Fibroblast of lung (primary cell): ENCODE results near the gene PPFIA2.

Experiments
- EZH2 ChIP-seq: IDR thresholded peaks from 2 replicates; pipeline ENCODE4 v1.5.1; 2012; ENCODE audit warnings: low read length, control low read depth, mild to moderate bottlenecking; ENCODE audit errors: missing control alignments
- TF ChIP-seq, protein P1 (sequence below), 2 donors: IDR thresholded peaks in 1 of 2; conservative IDR thresholded peaks in 1 of 2; 1 replicate in 1 of 2; 2 replicates in 1 of 2; pipeline ENCODE4 v1.5.1; 2011 to 2012; ENCODE audit warnings: low read length in 2 of 2, control low read depth in 1 of 2, inconsistent platforms in 1 of 2, low read depth in 1 of 2, mild to moderate bottlenecking in 1 of 2

DNA sequence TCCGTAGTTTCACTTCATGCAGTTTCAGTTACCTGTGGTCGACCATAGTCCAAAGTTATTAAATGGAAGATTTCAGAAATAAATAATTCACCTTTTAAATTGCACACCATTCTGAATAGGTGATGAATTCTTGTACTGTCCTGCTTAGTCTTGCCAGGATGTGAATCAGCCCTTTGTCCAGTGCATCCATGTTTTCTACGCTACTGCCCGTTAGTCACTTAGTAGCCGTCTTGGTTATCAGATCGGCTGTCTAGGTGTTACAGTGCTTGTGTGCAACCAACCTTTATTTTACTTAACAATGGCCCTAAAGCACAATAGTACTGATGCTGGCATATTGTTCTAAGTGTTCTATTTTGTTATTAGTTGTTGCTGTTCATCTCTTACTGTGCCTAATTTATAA lies 534.5 kb downstream of the PPFIA2 start:
- TF ChIP-seq, protein P1, sequence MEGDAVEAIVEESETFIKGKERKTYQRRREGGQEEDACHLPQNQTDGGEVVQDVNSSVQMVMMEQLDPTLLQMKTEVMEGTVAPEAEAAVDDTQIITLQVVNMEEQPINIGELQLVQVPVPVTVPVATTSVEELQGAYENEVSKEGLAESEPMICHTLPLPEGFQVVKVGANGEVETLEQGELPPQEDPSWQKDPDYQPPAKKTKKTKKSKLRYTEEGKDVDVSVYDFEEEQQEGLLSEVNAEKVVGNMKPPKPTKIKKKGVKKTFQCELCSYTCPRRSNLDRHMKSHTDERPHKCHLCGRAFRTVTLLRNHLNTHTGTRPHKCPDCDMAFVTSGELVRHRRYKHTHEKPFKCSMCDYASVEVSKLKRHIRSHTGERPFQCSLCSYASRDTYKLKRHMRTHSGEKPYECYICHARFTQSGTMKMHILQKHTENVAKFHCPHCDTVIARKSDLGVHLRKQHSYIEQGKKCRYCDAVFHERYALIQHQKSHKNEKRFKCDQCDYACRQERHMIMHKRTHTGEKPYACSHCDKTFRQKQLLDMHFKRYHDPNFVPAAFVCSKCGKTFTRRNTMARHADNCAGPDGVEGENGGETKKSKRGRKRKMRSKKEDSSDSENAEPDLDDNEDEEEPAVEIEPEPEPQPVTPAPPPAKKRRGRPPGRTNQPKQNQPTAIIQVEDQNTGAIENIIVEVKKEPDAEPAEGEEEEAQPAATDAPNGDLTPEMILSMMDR (conservative IDR thresholded peaks at IDR 0.05 in 1 of 2, IDR thresholded peaks at IDR 0.05 in 1 of 2; ENCODE audit: low read depth in 1 of 2, low read length in 2 of 2): no peak
- no peak for TF ChIP-seq EZH2
